ENCODE data around the gene GPD1L.

- TF ChIP-seq CTCF (IDR thresholded peaks at IDR 0.05) (no peak), POLR2A (IDR thresholded peaks at IDR 0.05) (no peak)
Measured at GRCh38 chr3:32117320-32117719, 10.9 kb downstream of the GPD1L start.

Measured in lower leg skin (tissue), 3 donors.